Type B pancreatic cell (in vitro differentiated cells): ENCODE data around the gene MAP2K3. TPM values are rescaled to one million over a fixed set of nuclear protein-coding genes. Genes with fewer than 3 reads are reported as not detected.

Experiments
- DNase-seq: peaks from one replicate; pipeline ENCODE4 v3.0.0; 2021; ENCODE audit warnings: mixed read lengths; ENCODE audit not compliant: unreplicated experiment; ENCODE audit errors: extremely low spot score
- H3K27ac Mint-ChIP-seq: 2 replicates; pipeline ENCODE4 v1.8.0; 2021; ENCODE audit warnings: mild to moderate bottlenecking, mixed read lengths
- H3K27me3 Mint-ChIP-seq: 2 replicates; pipeline ENCODE4 v1.8.0; 2021; ENCODE audit warnings: mixed read lengths
- H3K36me3 Mint-ChIP-seq: 2 replicates; pipeline ENCODE4 v1.8.0; 2021; ENCODE audit warnings: mixed read lengths
- H3K4me1 Mint-ChIP-seq: one replicate; pipeline ENCODE4 v1.8.0; 2021; ENCODE audit warnings: mixed read lengths; ENCODE audit not compliant: unreplicated experiment
- H3K4me3 Mint-ChIP-seq: 2 replicates; pipeline ENCODE4 v1.8.0; 2021; ENCODE audit warnings: mild to moderate bottlenecking, mixed read lengths
- H3K9me3 Mint-ChIP-seq: 2 replicates; pipeline ENCODE4 v1.8.0; 2021; ENCODE audit warnings: mixed read lengths
- total RNA-seq: library from RNA; stranded (reverse); gene quantifications from 2 replicates; pipeline ENCODE4 v1.2.1, GENCODE V29; 2021; ENCODE audit warnings: low replicate concordance
- TF ChIP-seq, protein P1 (sequence below): fragments of 200-600 bp; sonication (generic); conservative IDR thresholded peaks from 2 replicates; pipeline ENCODE4 v1.5.0; 2021; ENCODE audit warnings: antibody characterized with exemption, mild to moderate bottlenecking

MAP2K3 gene
- total RNA-seq, 1 donor from 2014 or later, result 23.6 TPM

DNA sequence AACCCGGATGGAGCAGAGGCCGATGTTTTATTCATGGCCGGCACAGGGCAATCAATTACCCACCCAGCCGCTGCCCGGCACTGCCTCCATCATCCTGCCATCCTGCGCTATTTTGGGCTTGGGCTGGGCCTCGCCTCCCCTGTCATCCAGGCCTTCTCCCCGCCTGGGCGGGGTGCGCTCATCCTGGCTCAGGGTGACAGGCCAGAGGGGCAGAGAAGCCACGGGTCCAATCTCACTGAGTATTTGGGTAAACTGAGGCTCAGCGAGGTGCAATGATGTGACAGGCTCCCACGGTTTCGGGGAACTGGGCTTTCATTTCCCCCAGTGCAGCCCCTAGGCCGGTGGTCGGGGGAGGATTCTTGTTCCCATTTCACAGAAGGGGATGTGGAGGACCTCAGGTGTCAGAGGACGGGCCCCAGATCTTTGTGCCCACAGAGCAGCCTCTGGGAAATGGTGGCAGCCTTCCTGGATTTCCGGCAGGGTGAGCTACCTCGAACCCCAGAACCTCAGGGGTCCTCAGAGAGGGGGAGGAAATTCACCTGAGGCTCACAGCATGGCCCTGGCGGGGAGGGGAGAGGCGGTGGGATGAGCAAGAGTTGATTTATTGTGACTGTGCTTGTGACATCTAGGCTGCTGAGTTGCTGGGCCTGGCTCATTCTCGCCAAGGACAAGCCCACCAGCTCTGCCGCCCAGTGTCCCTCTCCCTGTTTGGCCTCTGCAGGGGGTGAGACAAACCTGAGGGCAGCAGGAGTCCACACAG, 67.9 kb downstream of the MAP2K3 start:
- Mint-ChIP-seq H3K27me3 (peaks cover 7% of the 10 kb centered on the region), H3K27ac (no peak overlapping the region), H3K4me3 (no peak overlapping the region), H3K36me3 (no peaks in the 10 kb centered on the region), H3K4me1 (peaks cover 19% of the 10 kb centered on the region), H3K9me3 (no peaks in the 10 kb centered on the region)
- no peak for DNase-seq
- TF ChIP-seq, protein P1, sequence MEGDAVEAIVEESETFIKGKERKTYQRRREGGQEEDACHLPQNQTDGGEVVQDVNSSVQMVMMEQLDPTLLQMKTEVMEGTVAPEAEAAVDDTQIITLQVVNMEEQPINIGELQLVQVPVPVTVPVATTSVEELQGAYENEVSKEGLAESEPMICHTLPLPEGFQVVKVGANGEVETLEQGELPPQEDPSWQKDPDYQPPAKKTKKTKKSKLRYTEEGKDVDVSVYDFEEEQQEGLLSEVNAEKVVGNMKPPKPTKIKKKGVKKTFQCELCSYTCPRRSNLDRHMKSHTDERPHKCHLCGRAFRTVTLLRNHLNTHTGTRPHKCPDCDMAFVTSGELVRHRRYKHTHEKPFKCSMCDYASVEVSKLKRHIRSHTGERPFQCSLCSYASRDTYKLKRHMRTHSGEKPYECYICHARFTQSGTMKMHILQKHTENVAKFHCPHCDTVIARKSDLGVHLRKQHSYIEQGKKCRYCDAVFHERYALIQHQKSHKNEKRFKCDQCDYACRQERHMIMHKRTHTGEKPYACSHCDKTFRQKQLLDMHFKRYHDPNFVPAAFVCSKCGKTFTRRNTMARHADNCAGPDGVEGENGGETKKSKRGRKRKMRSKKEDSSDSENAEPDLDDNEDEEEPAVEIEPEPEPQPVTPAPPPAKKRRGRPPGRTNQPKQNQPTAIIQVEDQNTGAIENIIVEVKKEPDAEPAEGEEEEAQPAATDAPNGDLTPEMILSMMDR, result no peak

DNA sequence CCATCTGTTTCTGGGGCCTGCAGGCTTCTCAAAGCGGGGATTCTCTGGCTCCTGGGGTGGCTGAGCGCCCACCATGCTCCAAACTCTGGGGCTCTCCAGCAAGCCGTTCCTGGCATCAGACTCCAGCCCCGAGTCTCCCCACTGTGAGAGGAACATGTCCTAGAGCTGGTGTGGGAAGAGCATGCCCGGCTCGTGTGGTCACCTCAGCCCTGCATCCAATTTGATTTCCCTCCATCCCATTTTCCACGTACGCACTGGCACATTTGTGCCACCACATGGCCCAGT, 68.4 kb downstream of the MAP2K3 start:
- Mint-ChIP-seq H3K4me3 (no peak overlapping the region), H3K36me3 (no peaks in the 10 kb centered on the region), H3K4me1 (peaks cover 21% of the 10 kb centered on the region), H3K9me3 (no peaks in the 10 kb centered on the region), H3K27me3 (peaks cover 7% of the 10 kb centered on the region), H3K27ac (no peak overlapping the region)
- no peak for DNase-seq
- TF ChIP-seq, protein P1, result no peak

DNA sequence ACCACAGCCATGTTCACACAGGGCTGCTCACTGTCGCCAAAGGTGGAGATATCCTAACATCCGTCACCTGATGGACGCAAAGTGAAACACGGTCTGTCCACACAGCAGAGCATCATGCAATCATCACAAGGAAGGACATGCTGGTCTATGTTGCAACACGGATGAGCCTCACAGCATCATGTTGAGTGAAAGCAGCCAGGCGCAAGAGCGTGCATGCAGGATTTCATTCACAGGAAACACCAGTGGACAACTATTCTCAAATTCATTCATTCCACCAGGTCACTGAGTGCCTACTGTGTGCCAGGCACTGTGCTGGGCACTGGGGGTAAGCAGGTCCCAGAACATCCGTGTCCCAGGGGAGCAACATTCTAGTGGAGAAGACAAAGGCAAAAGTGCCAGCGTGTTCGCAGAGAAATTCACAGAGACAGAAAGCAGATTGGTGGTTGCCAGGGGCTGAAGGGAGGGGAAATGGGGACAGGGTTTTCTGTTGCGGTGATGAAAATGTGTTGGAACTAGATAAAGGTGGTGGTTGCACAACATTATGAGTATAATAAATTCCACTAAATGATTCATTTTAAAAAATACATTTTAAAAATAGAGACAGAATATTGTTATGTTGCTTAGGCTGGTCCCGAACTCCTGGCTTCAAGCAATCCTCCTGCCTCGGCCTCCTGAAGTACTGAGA, 69.0 kb downstream of the MAP2K3 start:
- TF ChIP-seq, protein P1, result no peak
- H3K27ac Mint-ChIP-seq, result no peak overlapping the region
- no peaks in the 10 kb centered on the region for H3K9me3 Mint-ChIP-seq
- no peaks in the 10 kb centered on the region for H3K36me3 Mint-ChIP-seq
- H3K27me3 Mint-ChIP-seq, result peaks cover 10% of the 10 kb centered on the region
- H3K4me1 Mint-ChIP-seq, result peaks cover 26% of the 10 kb centered on the region
- H3K4me3 Mint-ChIP-seq, result no peak overlapping the region
- no peak for DNase-seq

GRCh38 chr17:21354796-21355385, 70.4 kb downstream of the MAP2K3 start:
- peaks cover 32% of the 10 kb centered on the region for H3K4me1 Mint-ChIP-seq
- H3K4me3 Mint-ChIP-seq, result no peak overlapping the region
- peaks cover 13% of the 10 kb centered on the region for H3K27me3 Mint-ChIP-seq
- no peak for DNase-seq
- no peaks in the 10 kb centered on the region for H3K36me3 Mint-ChIP-seq
- H3K9me3 Mint-ChIP-seq, result no peaks in the 10 kb centered on the region
- no peak overlapping the region for H3K27ac Mint-ChIP-seq
- TF ChIP-seq, protein P1, result no peak

- H3K27ac Mint-ChIP-seq, result no peak overlapping the region
- H3K36me3 Mint-ChIP-seq, result no peaks in the 10 kb centered on the region
- peaks cover 13% of the 10 kb centered on the region for H3K27me3 Mint-ChIP-seq
- TF ChIP-seq, protein P1, result no peak
- no peak overlapping the region for H3K4me3 Mint-ChIP-seq
- H3K4me1 Mint-ChIP-seq, result peaks cover 36% of the 10 kb centered on the region
- H3K9me3 Mint-ChIP-seq, result no peaks in the 10 kb centered on the region
- no peak for DNase-seq
These were observed 71.1 kb downstream of the MAP2K3 start for GRCh38 chr17:21355586-21355985.
